Kidney (tissue), 2 donors: ENCODE measurements around the gene HTR2C. TPM values are rescaled to one million over a fixed set of nuclear protein-coding genes. Genes with fewer than 3 reads are reported as not detected.

Source experiments
- microRNA-seq: library from miRNA; unstranded; fragments of <30 nt; microRNA quantifications from one replicate; pipeline ENCODE4 v1.2.0, GENCODE V29; 2020
- polyA plus RNA-seq: library from polyadenylated mRNA; stranded (reverse); fragments of 350-450 nt; fragmentation: Illumina TruSeq; extraction: RNeasy Lipid Tissue Mini Kit (QIAGEN cat#74804); gene quantifications from one replicate; pipeline ENCODE4 v1.2.3, GENCODE V29; 2014; ENCODE audit warnings: low read depth, low replicate concordance; ENCODE audit not compliant: insufficient read depth
- total RNA-seq: library from RNA; stranded (reverse); fragmentation: NEBNext Ultra II Directional; extraction: Animal tissue kit (Norgen Biotek cat#: 25700); gene quantifications from one replicate; pipeline ENCODE4 v1.2.1, GENCODE V29; 2021
- donor health status: DM: yes; HTN: yes; CAD: no.

HTR2C gene
- total and polyA plus RNA-seq, 2 donors from 2014 or later = not detected

Small RNA genes within 50 kb of the gene (microRNA-seq; reads per million reads assigned to microRNA genes)
- not detected for gene MIR1264
- not detected for gene MIR1298
- gene MIR1911 = not detected
- gene MIR1912 = not detected
- gene MIR448 = not detected
- not detected for gene MIR764
